BE2C (cell line): Measurements from ENCODE around the gene LRP1.

Source experiments
- DNase-seq: peaks from one replicate; pipeline ENCODE4 v3.0.0-alpha.2; 2020
- H3K27me3 ChIP-seq: fragments of 250-450 bp; sonication (Bioruptor Pico); 2 replicates; pipeline ENCODE4 v1.5.1; 2020; ENCODE audit warnings: mild to moderate bottlenecking
- H3K36me3 ChIP-seq: fragments of 250-450 bp; sonication (Bioruptor Pico); 2 replicates; pipeline ENCODE4 v1.5.1; 2020; ENCODE audit warnings: mild to moderate bottlenecking
- H3K4me1 ChIP-seq: fragments of 250-450 bp; sonication (Bioruptor Pico); 2 replicates; pipeline ENCODE4 v1.5.1; 2020
- H3K4me3 ChIP-seq: 2 replicates; pipeline ENCODE4 v1.5.1; 2011; ENCODE audit warnings: low read depth, low read length
- H3K9me3 ChIP-seq: fragments of 250-450 bp; sonication (Bioruptor Pico); 2 replicates; pipeline ENCODE4 v1.5.1; 2020
- CTCF ChIP-seq: IDR thresholded peaks from 2 replicates; pipeline ENCODE4 v1.5.1; 2012; ENCODE audit warnings: mild to moderate bottlenecking, low read depth, low read length

Gene LRP1

GRCh38 chr12:57219205-57219992, 91.1 kb downstream of the LRP1 start:
- peaks cover 83% of the 10 kb centered on the region for H3K27me3 ChIP-seq
- no peak for DNase-seq
- no peaks in the 10 kb centered on the region for H3K36me3 ChIP-seq
- H3K9me3 ChIP-seq, result no peaks in the 10 kb centered on the region
- H3K4me3 ChIP-seq, result no peak overlapping the region
- no peak for TF ChIP-seq CTCF
- H3K4me1 ChIP-seq, result no peaks in the 10 kb centered on the region; the same call in 1 of the 2 replicates

GRCh38 chr12:57219993-57220754, 91.9 kb downstream of the LRP1 start:
- H3K4me1 ChIP-seq, result no peaks in the 10 kb centered on the region; the same call in 1 of the 2 replicates
- TF ChIP-seq CTCF, result no peak
- peaks cover 80% of the 10 kb centered on the region for H3K27me3 ChIP-seq
- no peaks in the 10 kb centered on the region for H3K36me3 ChIP-seq
- no peak overlapping the region for H3K4me3 ChIP-seq
- no peaks in the 10 kb centered on the region for H3K9me3 ChIP-seq
- no peak for DNase-seq

- peaks cover 77% of the 10 kb centered on the region for H3K27me3 ChIP-seq
- TF ChIP-seq CTCF, result no peak
Measured at GRCh38 chr12:57220770-57221168, 92.5 kb downstream of the LRP1 start.

GRCh38 chr12:57221169-57221917, 93.1 kb downstream of the LRP1 start:
- no peaks in the 10 kb centered on the region; the same call in 1 of the 2 replicates for H3K4me1 ChIP-seq
- H3K9me3 ChIP-seq, result no peaks in the 10 kb centered on the region
- no peak overlapping the region for H3K4me3 ChIP-seq
- TF ChIP-seq CTCF, result no peak
- DNase-seq, result no peak
- no peaks in the 10 kb centered on the region for H3K36me3 ChIP-seq
- H3K27me3 ChIP-seq, result peaks cover 73% of the 10 kb centered on the region

More at GRCh38 chr12:57220770-57221168, 92.5 kb downstream of the LRP1 start:
- Histone ChIP-seq H3K36me3 (no peaks in the 10 kb centered on the region), H3K4me3 (no peak overlapping the region), H3K4me1 (no peaks in the 10 kb centered on the region; the same call in 1 of the 2 replicates), H3K9me3 (no peaks in the 10 kb centered on the region)
- DNase-seq, result no peak

GRCh38 chr12:57222286-57223190, 94.3 kb downstream of the LRP1 start:
- Histone ChIP-seq H3K36me3 (no peaks in the 10 kb centered on the region), H3K27me3 (peaks cover 70% of the 10 kb centered on the region), H3K9me3 (no peaks in the 10 kb centered on the region), H3K4me3 (no peak overlapping the region), H3K4me1 (no peaks in the 10 kb centered on the region)
- DNase-seq, result no peak
- no peak for TF ChIP-seq CTCF
